Body of pancreas (tissue), 4 donors: ENCODE results near the gene SNAPC4. TPM values are rescaled to one million over a fixed set of nuclear protein-coding genes. Genes with fewer than 3 reads are reported as not detected.

ENCODE experiments used
- ATAC-seq: fragments of 150-250 bp; one replicate; pipeline ENCODE4 v1.9.1; 2016
- DNase-seq, 4 donors: peaks; one replicate each; pipeline ENCODE4 v3.0.0-alpha.2; 2019
- H3K27ac ChIP-seq, 4 donors: fragments of 200-600 bp; sonication (generic); 1 replicate in 3 of 4; 2 replicates in 1 of 4; pipeline versions ENCODE4 v1.5.1 to v1.6.1; 2016 to 2019; ENCODE audit warnings: mild to moderate bottlenecking in 1 of 4, mixed read lengths in 1 of 4, moderate library complexity in 1 of 4
- H3K27me3 ChIP-seq, 2 donors: fragments of 200-600 bp; sonication (generic); one replicate each; pipeline ENCODE4 v1.6.0; 2016; ENCODE audit warnings: mild to moderate bottlenecking in 1 of 2
- H3K36me3 ChIP-seq, 2 donors: fragments of 200-600 bp; sonication (generic); replicated peaks in 1 of 2; 2 replicates each; pipeline ENCODE4 v1.5.1; 2016; ENCODE audit warnings: low read depth in 2 of 2; ENCODE audit not compliant: insufficient read depth in 1 of 2
- H3K4me1 ChIP-seq: fragments of 200-600 bp; sonication (generic); one replicate; pipeline ENCODE4 v1.6.0; 2016
- H3K4me3 ChIP-seq, 2 donors: fragments of 200-600 bp; sonication (generic); 1 replicate in 1 of 2; 2 replicates in 1 of 2; pipeline ENCODE4 v1.5.1; 2016 to 2019
- H3K9me3 ChIP-seq, 3 donors: fragments of 200-600 bp; sonication (generic); 1 replicate in 2 of 3; 2 replicates in 1 of 3; pipeline ENCODE4 v1.5.1; 2016
- CTCF ChIP-seq, 7 experiments: fragments of 450-650 bp in 4 of 7; fragments of 200-600 bp in 3 of 7; sonication (generic) in 3 of 7; IDR thresholded peaks; one replicate each; pipeline ENCODE4 v1.5.1; 2016 to 2019; ENCODE audit warnings: antibody characterized with exemption in 7 of 7
- POLR2A ChIP-seq, 3 donors: fragments of 450-650 bp; IDR thresholded peaks; one replicate each; pipeline ENCODE4 v1.6.1; 2016; ENCODE audit warnings: antibody characterized with exemption in 3 of 3, mild to moderate bottlenecking in 2 of 3
- WGBS, 2 donors: methylation state at CpG; one replicate each; pipeline ENCODE4 v1.1.5; 2017; 5-methylcytosine and 5-hydroxymethylcytosine counted together
- intact Hi-C: fragments of 100-400 bp; cut with DNase I; formaldehyde crosslinking; loops from one replicate; pipeline ENCODE4 v1.15.1; 2023
- total RNA-seq, 2 donors: library from RNA; depleted of rRNA; stranded (reverse); fragments of >200 nt; gene quantifications; one replicate each; pipeline ENCODE4 v1.1.0, GENCODE V29; 2016

Gene SNAPC4
- total RNA-seq, 2 donors from 2014 or later: 8.8 to 19.1 TPM

- DNase-seq: no peak
- Histone ChIP-seq H3K4me1 (peaks cover 26% of the 10 kb centered on the region), H3K27me3 (no peaks in the 10 kb centered on the region), H3K4me3 (no peak overlapping the region), H3K27ac (no peak overlapping the region), H3K9me3 (no peaks in the 10 kb centered on the region), H3K36me3 (peaks cover 0 to 29% of the 10 kb centered on the region in 2 donors)
- no peak for ATAC-seq
- intact Hi-C loops: no loop called here
- 58 to 78% methylated on average over 6 of the region's 6 CpGs for WGBS, 2 donors
- TF ChIP-seq POLR2A (IDR thresholded peaks at IDR 0.05): no peak
- no peak for TF ChIP-seq CTCF (IDR thresholded peaks at IDR 0.05)
Measured at GRCh38 chr9:136397643-136398042, 2.3 kb downstream of the SNAPC4 start.

- DNase-seq (no peak), ATAC-seq (no peak)
- Histone ChIP-seq H3K4me3 (no peak overlapping the region), H3K27ac (no peak overlapping the region), H3K27me3 (no peaks in the 10 kb centered on the region), H3K36me3 (peaks cover 0 to 36% of the 10 kb centered on the region in 2 donors), H3K9me3 (no peaks in the 10 kb centered on the region), H3K4me1 (peaks cover 26% of the 10 kb centered on the region)
- TF ChIP-seq CTCF (IDR thresholded peaks at IDR 0.05) (no peak), POLR2A (IDR thresholded peaks at IDR 0.05) (no peak)
- 52 to 57% methylated on average over 4 of the region's 4 CpGs for WGBS, 2 donors
- intact Hi-C loops: no loop called here
Measured at GRCh38 chr9:136396219-136396515, 3.8 kb downstream of the SNAPC4 start.

GRCh38 chr9:136395345-136396218, 4.4 kb downstream of the SNAPC4 start:
- DNase-seq (no peak), ATAC-seq (no peak)

GRCh38 chr9:136395020-136395340, 5.0 kb downstream of the SNAPC4 start:
- Histone ChIP-seq H3K27me3 (no peaks in the 10 kb centered on the region), H3K4me1 (peaks cover 19% of the 10 kb centered on the region), H3K36me3 (peaks cover 0 to 36% of the 10 kb centered on the region in 2 donors), H3K4me3 (no peak overlapping the region), H3K9me3 (no peaks in the 10 kb centered on the region), H3K27ac (no peak overlapping the region)
- DNase-seq: no peak
- no peak for ATAC-seq
- no peak for TF ChIP-seq CTCF (IDR thresholded peaks at IDR 0.05)
- no peak for TF ChIP-seq POLR2A (IDR thresholded peaks at IDR 0.05)
- WGBS, 2 donors: 77 to 83% methylated on average over 6 to 8 of the region's 13 CpGs
- intact Hi-C loops: no loop called here

More at GRCh38 chr9:136395345-136396218, 4.4 kb downstream of the SNAPC4 start:
- Histone ChIP-seq H3K4me1 (peaks cover 24% of the 10 kb centered on the region), H3K36me3 (peaks cover 0 to 36% of the 10 kb centered on the region in 2 donors), H3K27me3 (no peaks in the 10 kb centered on the region), H3K27ac (no peak overlapping the region), H3K4me3 (no peak overlapping the region), H3K9me3 (no peaks in the 10 kb centered on the region)
- 88 to 90% methylated on average over 10 to 26 of the region's 26 CpGs for WGBS, 2 donors
- intact Hi-C loops: no loop called here
- no peak for TF ChIP-seq CTCF (IDR thresholded peaks at IDR 0.05)
- no peak for TF ChIP-seq POLR2A (IDR thresholded peaks at IDR 0.05)
